Astrocyte of the spinal cord (primary cell): Measurements from ENCODE around the gene TNIK.

ENCODE experiments used
- DNase-seq: peaks from one replicate; pipeline ENCODE4 v3.0.0; 2011; ENCODE audit warnings: low read depth, low spot score
- H3K4me3 ChIP-seq: 2 replicates; pipeline ENCODE4 v1.5.1; 2011; ENCODE audit warnings: low read depth, mild to moderate bottlenecking, low read length, moderate library complexity
- in situ Hi-C: cut with HindIII; loops from 2 replicates; pipeline ENCODE4 v1.10.0; 2017; ENCODE audit warnings: low sequenced_read_pairs
- TF ChIP-seq, protein P1 (sequence below): IDR thresholded peaks from 2 replicates; pipeline ENCODE4 v1.5.1; 2012; ENCODE audit warnings: low read depth, mild to moderate bottlenecking, low read length, inconsistent platforms

Gene TNIK

DNA sequence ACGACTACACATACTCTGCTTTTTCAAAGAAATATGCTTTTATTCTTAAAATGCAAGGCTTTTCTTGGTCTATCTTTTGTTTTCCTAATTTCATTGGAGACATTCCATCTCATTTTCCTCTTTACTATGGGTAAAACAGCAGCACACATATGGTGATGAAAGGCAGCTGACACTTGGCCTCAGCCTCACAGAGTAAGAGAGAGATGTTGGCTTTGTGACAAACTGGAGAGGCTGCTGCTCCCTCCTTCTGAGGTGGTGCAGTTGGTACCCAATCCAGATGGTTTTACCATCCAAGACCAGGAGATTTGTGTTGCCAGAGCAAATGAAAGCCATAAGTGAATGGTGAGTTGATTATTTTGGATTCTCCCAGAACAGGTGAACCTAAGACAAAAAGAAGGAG, 420.5 kb downstream of the TNIK start:
- H3K4me3 ChIP-seq: no peak overlapping the region
- TF ChIP-seq, protein P1, sequence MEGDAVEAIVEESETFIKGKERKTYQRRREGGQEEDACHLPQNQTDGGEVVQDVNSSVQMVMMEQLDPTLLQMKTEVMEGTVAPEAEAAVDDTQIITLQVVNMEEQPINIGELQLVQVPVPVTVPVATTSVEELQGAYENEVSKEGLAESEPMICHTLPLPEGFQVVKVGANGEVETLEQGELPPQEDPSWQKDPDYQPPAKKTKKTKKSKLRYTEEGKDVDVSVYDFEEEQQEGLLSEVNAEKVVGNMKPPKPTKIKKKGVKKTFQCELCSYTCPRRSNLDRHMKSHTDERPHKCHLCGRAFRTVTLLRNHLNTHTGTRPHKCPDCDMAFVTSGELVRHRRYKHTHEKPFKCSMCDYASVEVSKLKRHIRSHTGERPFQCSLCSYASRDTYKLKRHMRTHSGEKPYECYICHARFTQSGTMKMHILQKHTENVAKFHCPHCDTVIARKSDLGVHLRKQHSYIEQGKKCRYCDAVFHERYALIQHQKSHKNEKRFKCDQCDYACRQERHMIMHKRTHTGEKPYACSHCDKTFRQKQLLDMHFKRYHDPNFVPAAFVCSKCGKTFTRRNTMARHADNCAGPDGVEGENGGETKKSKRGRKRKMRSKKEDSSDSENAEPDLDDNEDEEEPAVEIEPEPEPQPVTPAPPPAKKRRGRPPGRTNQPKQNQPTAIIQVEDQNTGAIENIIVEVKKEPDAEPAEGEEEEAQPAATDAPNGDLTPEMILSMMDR: no peak
- in situ Hi-C loops: no loop called here
- DNase-seq: no peak

- no peak for DNase-seq
- in situ Hi-C loops: no loop called here
- TF ChIP-seq, protein P1: no peak
- H3K4me3 ChIP-seq: no peak overlapping the region
Observed at GRCh38 chr3:171038342-171038741, 421.9 kb downstream of the TNIK start.

DNA sequence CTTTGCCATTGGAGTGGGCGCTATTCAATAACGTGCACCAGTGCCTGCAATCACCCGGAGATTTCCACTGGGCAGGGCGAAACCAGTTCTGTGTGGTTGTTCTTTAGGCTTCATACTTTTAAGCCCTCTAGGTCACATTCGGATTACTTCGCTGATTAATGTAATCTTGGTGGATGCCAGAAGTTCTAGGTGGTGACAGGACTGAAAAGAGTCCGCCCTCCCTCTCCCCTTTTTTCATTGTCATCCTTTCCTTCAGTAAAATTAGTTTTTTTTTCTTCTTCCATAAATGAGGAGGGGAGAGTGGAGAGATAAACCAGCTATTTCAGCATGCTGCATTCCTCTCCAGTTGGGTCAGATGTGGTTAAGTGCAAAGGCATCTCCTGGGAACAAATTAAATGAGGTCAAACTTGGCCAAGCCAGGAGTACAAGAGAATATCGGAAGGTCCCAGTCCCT, 431.4 kb downstream of the TNIK start:
- peak; percentile 80 for DNase-seq
- TF ChIP-seq, protein P1: no peak
- in situ Hi-C loops: no loop called here
- H3K4me3 ChIP-seq: peak overlapping the region; percentile 26

DNA sequence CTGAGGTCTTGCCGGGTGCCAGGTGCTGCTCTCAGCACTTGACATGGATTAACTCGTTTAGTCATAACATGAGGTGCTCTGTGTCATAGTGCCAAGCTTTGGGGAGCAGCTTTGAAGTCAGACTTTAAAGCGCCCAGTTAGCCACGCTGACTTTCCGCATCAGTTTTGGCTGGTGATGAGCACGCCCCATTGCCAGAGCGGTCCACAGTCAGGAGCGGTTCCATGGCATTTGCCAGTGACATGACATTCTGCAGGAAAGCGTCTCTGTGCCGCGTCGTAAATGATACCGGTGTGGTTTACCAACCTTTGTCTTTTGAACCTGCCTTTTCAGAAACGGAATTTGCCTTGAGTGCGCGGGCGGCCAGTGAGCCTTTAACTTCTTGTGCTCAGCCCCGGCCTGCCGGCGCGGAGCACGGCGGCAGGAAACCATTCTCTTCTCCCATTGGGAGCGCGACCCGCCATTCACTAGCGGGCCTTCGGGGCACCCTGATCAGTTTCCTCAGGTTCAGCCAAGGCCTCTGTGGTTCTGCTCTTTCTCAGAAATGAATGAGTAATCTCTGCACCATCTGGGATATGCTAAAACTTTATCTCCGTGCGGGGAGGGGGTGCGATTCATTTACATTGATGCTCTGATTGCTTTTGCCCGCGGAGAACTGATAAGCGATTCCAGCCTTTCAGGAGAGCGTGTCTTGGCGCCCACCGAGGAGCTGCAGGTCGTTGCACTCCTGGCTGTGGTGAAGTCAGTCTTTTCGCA, 432.0 kb downstream of the TNIK start:
- TF ChIP-seq, protein P1: no peak
- DNase-seq: peak; percentile 89
- peak overlapping the region; percentile 26 for H3K4me3 ChIP-seq
- in situ Hi-C loops: no loop called here

DNA sequence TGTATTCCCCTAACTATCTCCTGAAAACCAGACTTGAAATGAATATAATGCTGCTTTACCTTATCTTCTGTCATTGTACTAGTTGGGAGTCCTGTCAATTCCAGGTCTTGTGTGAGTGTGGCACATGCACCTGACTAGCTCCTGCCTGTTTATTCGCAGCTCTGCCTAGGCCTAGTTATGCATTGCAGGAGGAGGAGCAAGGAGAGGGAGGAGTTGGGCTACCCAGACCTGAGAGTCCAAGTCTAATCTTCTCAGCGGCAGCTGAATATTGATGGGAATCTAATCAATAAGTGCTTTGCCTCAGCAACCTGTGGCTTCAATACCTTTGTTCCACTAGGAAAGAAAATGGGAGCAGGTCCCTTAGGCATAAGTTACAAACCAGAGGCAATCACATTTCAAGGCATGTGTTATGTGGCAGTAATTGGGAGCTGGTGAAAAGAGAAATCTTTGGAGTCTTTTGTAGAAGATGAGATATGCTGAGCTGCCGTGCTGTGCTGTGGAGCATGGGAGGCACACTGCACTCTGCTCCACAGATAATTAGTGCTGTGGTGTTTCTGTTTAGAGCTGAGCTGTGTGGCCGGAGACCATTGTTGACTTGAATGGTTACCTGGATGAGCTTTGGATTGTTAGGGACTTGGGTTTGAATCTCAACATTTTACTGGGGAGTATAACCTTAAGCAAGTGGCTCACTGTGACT, 433.5 kb downstream of the TNIK start, which contains the start of gene SLC2A2:
Gene SLC2A2 (minus strand): TSS at position 124 of the 697 bp plus-strand sequence. CDS start 50 bp downstream, at position 74.
- TF ChIP-seq, protein P1: no peak
- no peak for DNase-seq
- H3K4me3 ChIP-seq: no peak within 1 kb of the TSS
- in situ Hi-C loops: no loop called here

DNA sequence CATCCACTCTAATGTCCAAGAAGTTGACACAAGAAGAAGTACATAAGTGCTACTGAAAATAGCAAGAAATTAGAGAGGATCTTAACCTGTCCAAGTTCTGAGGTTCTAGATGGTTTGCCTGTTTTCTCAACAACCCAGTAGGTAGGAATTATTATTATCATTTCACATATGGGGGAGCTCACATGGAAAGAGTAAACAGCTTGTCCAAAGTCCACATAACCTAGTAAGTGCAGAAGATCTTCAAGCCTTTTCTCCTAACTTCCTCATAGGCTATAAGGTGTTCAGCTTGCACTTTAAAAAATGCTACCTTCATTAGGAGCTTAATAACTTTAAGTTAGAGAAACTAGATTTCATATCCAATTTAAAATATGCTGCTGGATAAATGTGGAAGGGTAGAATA, 436.6 kb downstream of the TNIK start:
- DNase-seq: no peak
- no peak overlapping the region for H3K4me3 ChIP-seq
- in situ Hi-C loops: no loop called here
- TF ChIP-seq, protein P1: no peak
